Neural progenitor cell (in vitro differentiated cells): ENCODE measurements around the gene PSMB7.

Source experiments
- EZH2 ChIP-seq: fragments of 200-600 bp; sonication (generic); IDR thresholded peaks from 2 replicates; pipeline ENCODE4 v1.6.1; 2017; ENCODE audit warnings: antibody characterized with exemption, mild to moderate bottlenecking, moderate library complexity
- EZH2phosphoT487 ChIP-seq: fragments of 200-600 bp; sonication (generic); IDR thresholded peaks from 2 replicates; pipeline ENCODE4 v1.6.1; 2017; ENCODE audit warnings: antibody characterized with exemption
- TF ChIP-seq, protein P1 (sequence below): fragments of 200-600 bp; sonication (generic); IDR thresholded peaks from 2 replicates; pipeline ENCODE4 v1.5.1; 2017; ENCODE audit warnings: antibody characterized with exemption, mild to moderate bottlenecking

DNA sequence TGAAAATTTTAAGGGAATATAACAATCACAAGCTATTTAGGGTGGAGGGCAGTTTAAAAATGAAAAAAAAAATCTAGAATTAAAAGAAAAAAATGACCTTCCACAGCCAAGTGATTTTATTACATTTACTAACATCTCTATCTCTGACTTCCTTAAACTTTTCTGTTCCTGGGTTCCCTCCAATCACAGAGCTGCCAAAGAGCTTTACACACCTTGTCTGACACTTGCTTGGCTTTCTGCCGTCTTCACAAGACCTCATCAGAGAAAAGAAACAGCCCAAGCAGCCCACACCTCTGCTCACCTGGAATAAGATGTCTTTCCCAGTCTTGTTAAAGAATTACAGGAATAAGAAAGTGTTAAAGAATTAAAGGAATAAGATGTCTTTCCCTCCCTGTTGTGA, 38.9 kb downstream of the PSMB7 start:
- TF ChIP-seq, protein P1, sequence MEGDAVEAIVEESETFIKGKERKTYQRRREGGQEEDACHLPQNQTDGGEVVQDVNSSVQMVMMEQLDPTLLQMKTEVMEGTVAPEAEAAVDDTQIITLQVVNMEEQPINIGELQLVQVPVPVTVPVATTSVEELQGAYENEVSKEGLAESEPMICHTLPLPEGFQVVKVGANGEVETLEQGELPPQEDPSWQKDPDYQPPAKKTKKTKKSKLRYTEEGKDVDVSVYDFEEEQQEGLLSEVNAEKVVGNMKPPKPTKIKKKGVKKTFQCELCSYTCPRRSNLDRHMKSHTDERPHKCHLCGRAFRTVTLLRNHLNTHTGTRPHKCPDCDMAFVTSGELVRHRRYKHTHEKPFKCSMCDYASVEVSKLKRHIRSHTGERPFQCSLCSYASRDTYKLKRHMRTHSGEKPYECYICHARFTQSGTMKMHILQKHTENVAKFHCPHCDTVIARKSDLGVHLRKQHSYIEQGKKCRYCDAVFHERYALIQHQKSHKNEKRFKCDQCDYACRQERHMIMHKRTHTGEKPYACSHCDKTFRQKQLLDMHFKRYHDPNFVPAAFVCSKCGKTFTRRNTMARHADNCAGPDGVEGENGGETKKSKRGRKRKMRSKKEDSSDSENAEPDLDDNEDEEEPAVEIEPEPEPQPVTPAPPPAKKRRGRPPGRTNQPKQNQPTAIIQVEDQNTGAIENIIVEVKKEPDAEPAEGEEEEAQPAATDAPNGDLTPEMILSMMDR = no peak
- no peak for TF ChIP-seq EZH2
- TF ChIP-seq EZH2phosphoT487 = no peak
